Activated CD4-positive, alpha-beta T cell treated with anti-CD3 and anti-CD28 coated beads, Interleukin-2, amount 10 ng/mL, durations not matched to agents 7 days and 5 days (primary cell): ENCODE data around the gene OCRL. TPM values are rescaled to one million over a fixed set of nuclear protein-coding genes. Genes with fewer than 3 reads are reported as not detected.

ENCODE experiments used
- CTCF ChIA-PET: fragments of 350-600 bp; sonication (Branson Sonifier 250); formaldehyde crosslinking; loops from one replicate; lab custom pipeline; 2021; ENCODE audit warnings: antibody characterized with exemption; lab: Charles Lee
- POLR2A ChIA-PET: fragments of 350-600 bp; sonication (Branson Sonifier 250); formaldehyde crosslinking; loops from one replicate; lab custom pipeline; 2021; ENCODE audit warnings: antibody characterized with exemption; lab: Charles Lee
- DNase-seq: peaks from one replicate; pipeline ENCODE4 v3.0.0-alpha.2; 2020
- H3K27ac Mint-ChIP-seq: one replicate; pipeline ENCODE4 v1.8.0; 2021; ENCODE audit warnings: mild to moderate bottlenecking, moderate library complexity, mixed read lengths
- H3K27me3 Mint-ChIP-seq: one replicate; pipeline ENCODE4 v1.8.0; 2021; ENCODE audit warnings: mixed read lengths
- H3K36me3 Mint-ChIP-seq: one replicate; pipeline ENCODE4 v1.8.0; 2021; ENCODE audit warnings: low read depth, mixed read lengths
- H3K4me1 Mint-ChIP-seq: one replicate; pipeline ENCODE4 v1.8.0; 2021; ENCODE audit warnings: mixed read lengths
- H3K4me3 Mint-ChIP-seq: one replicate; pipeline ENCODE4 v1.8.0; 2021; ENCODE audit warnings: mild to moderate bottlenecking, moderate library complexity, mixed read lengths
- H3K9me3 Mint-ChIP-seq: one replicate; pipeline ENCODE4 v1.8.0; 2021; ENCODE audit warnings: mixed read lengths
- total RNA-seq, 2 experiments: library from RNA; stranded (reverse); gene quantifications; one replicate each; pipeline ENCODE4 v1.2.3, GENCODE V29; 2021

The OCRL gene
- total RNA-seq, 2 experiments from 2014 or later, result 1.9 to 2.1 TPM

DNA sequence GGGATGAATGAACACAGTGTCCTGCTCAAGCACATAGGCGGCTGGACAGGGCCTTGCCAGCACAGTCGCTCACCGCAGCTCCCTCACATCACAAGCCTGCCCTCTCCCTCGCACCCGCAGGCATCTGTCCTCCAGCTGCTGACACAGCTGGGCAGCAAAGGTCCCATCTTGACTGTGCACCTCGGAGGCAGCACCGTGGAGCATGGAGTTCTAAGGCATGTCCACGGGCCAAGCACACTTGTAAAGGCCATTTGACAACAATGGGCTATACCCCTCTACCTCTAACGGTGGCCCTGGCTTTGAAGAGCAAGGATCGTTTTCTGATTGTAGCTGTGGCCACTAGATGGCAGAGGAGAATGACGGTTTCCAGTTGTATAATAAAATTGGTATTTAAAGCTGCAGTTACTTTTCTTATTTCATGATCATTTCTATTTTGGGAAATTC, 60.9 kb downstream of the OCRL start:
- Mint-ChIP-seq H3K27me3 (peaks cover 3% of the 10 kb centered on the region), H3K27ac (no peak overlapping the region), H3K4me1 (peaks cover 22% of the 10 kb centered on the region), H3K4me3 (no peak overlapping the region), H3K36me3 (no peaks in the 10 kb centered on the region), H3K9me3 (no peaks in the 10 kb centered on the region)
- CTCF ChIA-PET, result interaction anchor here (0.6 to 1.1 kb wide), 5 partner anchors 11 to 466 kb away, joined by 3 read pairs; no protein-coding TSS in a partner anchor
- POLR2A ChIA-PET, result interaction anchor here (0.7 kb wide), 1 partner anchor 181 kb away, joined by 3 read pairs; no protein-coding TSS in a partner anchor
- peak; percentile 32 for DNase-seq

DNA sequence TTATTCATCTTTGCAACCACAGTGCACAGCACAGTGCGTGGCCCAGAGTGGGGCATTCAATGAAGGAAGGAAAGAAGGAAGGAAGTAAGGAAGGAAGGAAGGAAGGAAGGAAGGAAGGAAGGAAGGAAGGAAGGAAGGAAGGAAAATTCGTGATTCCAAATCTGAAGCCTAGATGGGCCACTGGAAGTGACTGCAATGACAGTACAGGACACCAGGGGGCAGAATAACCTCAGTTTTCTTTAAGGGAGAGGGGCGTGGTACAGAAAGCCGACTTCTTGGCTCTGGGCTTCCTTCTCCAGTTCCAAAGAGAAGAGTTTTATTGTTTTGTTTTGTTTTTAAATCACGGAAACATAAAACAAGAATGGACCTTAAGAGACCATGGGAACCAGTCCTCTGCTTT, 66.9 kb downstream of the OCRL start:
- no peaks in the 10 kb centered on the region for H3K36me3 Mint-ChIP-seq
- peaks cover 27% of the 10 kb centered on the region for H3K4me1 Mint-ChIP-seq
- CTCF ChIA-PET, result interaction anchor here (0.7 kb wide), 1 partner anchor 170 kb away, joined by 3 read pairs; no protein-coding TSS in a partner anchor
- H3K4me3 Mint-ChIP-seq, result no peak overlapping the region
- POLR2A ChIA-PET, result no interaction called here
- H3K9me3 Mint-ChIP-seq, result no peaks in the 10 kb centered on the region
- H3K27me3 Mint-ChIP-seq, result peaks cover 3% of the 10 kb centered on the region
- peak; percentile 56 for DNase-seq
- no peak overlapping the region for H3K27ac Mint-ChIP-seq

DNA sequence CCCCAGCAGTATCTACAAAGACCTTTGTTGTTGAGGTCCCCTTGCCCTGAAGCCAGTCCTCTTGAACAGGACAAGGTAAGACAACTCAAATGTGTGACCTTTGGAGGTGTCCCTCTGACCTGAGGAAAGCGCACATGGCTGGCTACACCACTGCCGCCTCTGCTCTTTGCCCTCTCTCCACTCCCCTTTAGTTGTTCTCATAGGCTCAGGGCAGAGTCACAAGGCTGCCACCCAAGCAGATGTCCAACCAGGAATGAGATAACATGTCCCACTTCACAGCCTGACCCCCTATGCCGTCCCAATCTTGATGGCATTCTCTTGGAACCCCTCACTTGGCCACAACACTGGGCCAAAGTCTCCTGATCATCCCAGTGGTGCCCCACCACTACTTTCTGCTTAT, 68.4 kb downstream of the OCRL start:
- POLR2A ChIA-PET, result no interaction called here
- Mint-ChIP-seq H3K36me3 (no peaks in the 10 kb centered on the region), H3K4me1 (peaks cover 28% of the 10 kb centered on the region), H3K27ac (no peak overlapping the region), H3K9me3 (no peaks in the 10 kb centered on the region), H3K27me3 (no peaks in the 10 kb centered on the region), H3K4me3 (no peak overlapping the region)
- DNase-seq, result no peak
- CTCF ChIA-PET, result interaction anchor here (1.2 to 2.9 kb wide), 3 partner anchors 8 to 452 kb away, joined by 3 to 9 read pairs (median 4); no protein-coding TSS in a partner anchor

DNA sequence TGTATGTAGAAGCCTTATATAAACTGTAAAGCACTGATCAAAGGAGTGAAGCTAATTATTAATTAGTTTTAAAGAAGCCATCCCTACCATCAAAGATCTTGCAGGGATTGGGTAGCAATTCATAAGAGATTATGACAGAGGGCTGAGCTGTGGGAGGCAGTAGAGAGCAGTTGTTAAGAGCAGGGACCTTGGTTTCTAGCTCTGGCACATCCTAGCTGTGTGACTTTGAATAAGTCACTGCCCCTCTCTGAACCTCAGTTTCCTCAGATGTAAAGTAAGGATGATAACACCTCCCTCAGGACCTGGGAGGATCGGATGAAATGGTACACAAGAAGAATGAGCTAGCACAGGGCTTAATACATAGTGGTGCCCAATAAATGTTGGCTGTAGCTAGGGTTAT, 69.3 kb downstream of the OCRL start:
- DNase-seq, result no peak
- Mint-ChIP-seq H3K4me1 (peaks cover 24% of the 10 kb centered on the region), H3K4me3 (no peak overlapping the region), H3K9me3 (no peaks in the 10 kb centered on the region), H3K36me3 (no peaks in the 10 kb centered on the region), H3K27ac (no peak overlapping the region), H3K27me3 (no peaks in the 10 kb centered on the region)
- ChIA-PET CTCF (interaction anchor here (0.6 to 2.9 kb wide), 7 partner anchors 21 to 586 kb away, joined by 3 to 9 read pairs (median 3); no protein-coding TSS in a partner anchor), POLR2A (no interaction called here)

DNA sequence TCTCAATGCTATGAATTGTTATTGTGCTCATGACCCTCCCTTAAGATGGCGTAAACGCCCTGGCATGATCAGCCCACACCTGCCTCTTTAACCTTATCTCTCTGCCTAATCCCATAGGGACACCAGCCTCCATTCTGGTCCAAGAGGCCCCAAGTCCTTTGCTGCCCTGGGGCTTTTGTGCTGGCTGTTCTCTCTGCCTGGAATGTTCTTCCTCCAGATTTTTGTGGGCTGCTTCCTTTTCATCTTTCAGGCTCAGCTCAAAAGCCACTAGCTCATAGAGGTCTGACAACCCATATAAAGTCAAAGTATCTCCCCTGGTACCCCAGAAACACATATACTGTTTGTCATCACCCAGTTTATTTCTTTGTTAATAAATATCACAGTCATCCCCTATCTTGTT, 72.3 kb downstream of the OCRL start:
- POLR2A ChIA-PET, result no interaction called here
- Mint-ChIP-seq H3K4me1 (peaks cover 5% of the 10 kb centered on the region), H3K27ac (no peak overlapping the region), H3K9me3 (no peaks in the 10 kb centered on the region), H3K36me3 (no peaks in the 10 kb centered on the region), H3K4me3 (no peak overlapping the region), H3K27me3 (no peaks in the 10 kb centered on the region)
- DNase-seq, result no peak
- CTCF ChIA-PET, result interaction anchor here (0.6 to 0.8 kb wide), 2 partner anchors 35 to 140 kb away, joined by 3 read pairs; no protein-coding TSS in a partner anchor

DNA sequence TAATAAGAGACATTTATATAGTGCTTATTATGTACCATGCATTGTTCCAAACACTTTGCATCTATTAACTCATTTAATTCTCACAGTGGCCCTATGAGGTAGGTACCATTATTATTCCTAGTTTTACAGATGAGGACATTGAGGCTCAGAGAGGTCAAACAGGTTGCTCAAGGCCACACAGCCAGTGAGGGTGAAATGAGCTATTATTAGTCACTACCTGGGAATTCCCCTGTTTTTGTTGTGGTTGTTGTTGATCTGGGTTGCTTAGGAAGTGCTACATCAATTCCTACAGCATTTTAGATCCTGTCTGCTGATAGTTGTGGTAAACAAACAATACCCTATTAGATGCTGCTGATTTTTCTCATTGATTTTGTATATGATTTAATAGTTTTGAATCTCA, 73.5 kb downstream of the OCRL start:
- CTCF ChIA-PET, result no interaction called here
- no peak for DNase-seq
- H3K27ac Mint-ChIP-seq, result no peak overlapping the region

DNA sequence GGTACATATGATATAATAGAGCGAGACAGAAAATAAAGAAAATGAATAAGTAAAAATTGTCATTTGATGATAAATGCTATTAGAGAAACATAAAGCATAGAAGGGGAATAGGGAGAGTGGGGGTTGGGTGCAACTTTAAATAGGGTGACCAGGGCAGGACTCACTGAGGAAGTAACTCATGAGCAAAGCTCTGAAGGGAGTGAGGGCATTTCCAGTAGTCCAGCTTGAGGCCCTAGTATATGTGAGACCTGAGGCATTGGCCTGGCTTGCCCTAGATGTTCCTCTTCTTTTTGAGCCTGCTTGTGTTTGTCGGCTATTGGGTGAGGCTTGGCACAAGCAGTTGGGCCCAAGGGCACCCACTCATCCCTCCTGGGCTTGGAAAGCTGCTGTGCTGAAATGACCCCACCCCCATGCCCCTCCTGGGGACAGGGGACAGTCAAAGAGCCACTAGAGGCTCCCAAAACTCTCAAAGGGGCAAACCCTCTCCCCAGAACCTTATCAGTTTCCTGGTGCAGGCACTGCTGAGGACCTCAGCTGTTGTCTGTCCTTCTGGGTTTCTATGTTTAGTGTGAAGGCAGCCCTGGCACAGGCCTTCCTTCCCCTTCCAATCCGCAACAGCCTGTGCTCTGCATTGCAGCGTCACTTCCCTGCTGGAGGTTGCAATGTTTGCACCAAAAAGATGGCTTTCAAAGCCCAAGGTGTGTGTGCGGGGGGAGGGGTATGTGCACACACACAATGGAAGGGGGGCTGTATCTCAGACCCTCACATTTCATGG, 74.6 kb downstream of the OCRL start:
- Mint-ChIP-seq H3K27ac (no peak overlapping the region), H3K27me3 (no peaks in the 10 kb centered on the region), H3K4me1 (peaks cover 5% of the 10 kb centered on the region), H3K4me3 (no peak overlapping the region), H3K36me3 (no peaks in the 10 kb centered on the region), H3K9me3 (no peaks in the 10 kb centered on the region)
- no peak for DNase-seq
- ChIA-PET CTCF (interaction anchor here (0.6 to 1.3 kb wide), 4 partner anchors 10 to 304 kb away, joined by 3 read pairs; no protein-coding TSS in a partner anchor), POLR2A (no interaction called here)

More for the DNA sequence above, 73.5 kb downstream of the OCRL start:
- H3K9me3 Mint-ChIP-seq, result no peaks in the 10 kb centered on the region
- H3K4me1 Mint-ChIP-seq, result peaks cover 5% of the 10 kb centered on the region
- POLR2A ChIA-PET, result no interaction called here
- H3K4me3 Mint-ChIP-seq, result no peak overlapping the region
- no peaks in the 10 kb centered on the region for H3K27me3 Mint-ChIP-seq
- H3K36me3 Mint-ChIP-seq, result no peaks in the 10 kb centered on the region

DNA sequence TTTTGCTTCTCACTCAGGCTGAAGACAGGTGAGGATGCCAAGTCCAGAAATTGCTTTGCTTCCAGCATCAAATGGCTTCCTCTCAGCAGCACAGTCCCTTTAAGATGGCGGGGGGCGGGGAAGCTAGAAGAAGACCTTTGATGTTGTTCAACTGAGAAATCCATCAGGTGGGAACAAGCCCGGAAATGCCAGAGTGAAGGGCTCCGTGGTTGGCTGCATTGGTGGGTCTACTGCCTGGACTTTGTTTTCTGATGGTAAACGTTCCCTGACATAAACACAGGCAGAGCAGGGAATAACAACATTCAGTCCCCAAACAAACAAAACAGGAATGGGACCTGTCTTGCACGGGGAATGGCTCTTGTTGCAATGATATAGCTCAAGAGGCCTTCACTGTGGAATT, 77.4 kb downstream of the OCRL start:
- Mint-ChIP-seq H3K27ac (no peak overlapping the region), H3K4me3 (no peak overlapping the region), H3K4me1 (peaks cover 5% of the 10 kb centered on the region), H3K9me3 (no peaks in the 10 kb centered on the region), H3K27me3 (no peaks in the 10 kb centered on the region), H3K36me3 (no peaks in the 10 kb centered on the region)
- DNase-seq, result no peak
- POLR2A ChIA-PET, result no interaction called here
- CTCF ChIA-PET, result interaction anchor here (0.6 kb wide), 1 partner anchor 158 kb away, joined by 4 read pairs; no protein-coding TSS in a partner anchor

DNA sequence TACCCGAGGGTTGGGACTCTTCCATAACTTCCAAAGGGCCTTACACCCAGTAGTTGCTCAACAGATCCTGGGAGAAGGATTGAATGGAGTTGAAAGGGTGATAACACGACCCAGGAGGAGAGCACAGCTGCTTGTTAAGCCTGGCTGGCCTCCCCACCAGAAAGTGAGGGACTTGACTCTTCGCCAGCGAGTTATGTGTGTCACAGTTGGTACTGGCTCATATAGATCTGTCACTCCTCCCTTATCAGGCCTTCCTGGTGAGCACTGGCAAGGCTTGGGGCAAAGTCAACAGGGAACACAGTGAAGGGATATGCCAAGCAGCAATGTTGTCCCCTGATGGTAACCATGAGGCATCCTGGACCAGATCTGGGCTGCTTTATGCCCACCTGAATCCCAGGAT, 78.9 kb downstream of the OCRL start:
- H3K9me3 Mint-ChIP-seq, result no peaks in the 10 kb centered on the region
- H3K27ac Mint-ChIP-seq, result no peak overlapping the region
- ChIA-PET CTCF (no interaction called here), POLR2A (no interaction called here)
- H3K4me1 Mint-ChIP-seq, result no peaks in the 10 kb centered on the region
- no peak overlapping the region for H3K4me3 Mint-ChIP-seq
- H3K27me3 Mint-ChIP-seq, result no peaks in the 10 kb centered on the region
- no peaks in the 10 kb centered on the region for H3K36me3 Mint-ChIP-seq
- no peak for DNase-seq

DNA sequence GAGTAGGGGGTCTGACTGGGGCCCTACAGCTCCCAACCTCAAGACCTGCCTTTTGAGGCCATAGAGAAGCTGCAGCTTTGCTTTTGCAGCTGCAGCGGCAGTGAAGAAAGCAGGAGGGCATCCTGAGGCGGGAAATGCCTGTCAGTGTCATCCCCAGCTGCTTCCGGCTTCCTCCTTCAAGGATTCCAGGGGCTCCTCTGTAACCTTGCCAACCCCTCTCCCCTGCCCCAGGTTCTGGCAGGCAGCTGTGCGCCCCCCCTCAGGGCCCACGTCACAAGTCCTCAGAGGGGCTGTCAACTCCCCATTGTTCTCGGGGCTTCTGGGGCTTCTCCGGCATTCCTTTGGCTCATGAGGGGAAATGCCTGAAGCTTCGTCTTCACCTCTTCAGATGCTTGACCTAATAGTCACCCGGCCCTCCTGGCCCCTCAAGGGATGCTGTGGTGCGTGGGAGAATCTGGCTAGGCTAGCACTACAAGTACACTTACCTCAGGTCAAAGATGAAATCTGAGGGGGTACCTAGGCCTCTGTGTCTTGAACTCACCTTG, 82.8 kb downstream of the OCRL start:
- POLR2A ChIA-PET, result no interaction called here
- no peak overlapping the region for H3K27ac Mint-ChIP-seq
- no peak for DNase-seq
- no peaks in the 10 kb centered on the region for H3K36me3 Mint-ChIP-seq
- no peaks in the 10 kb centered on the region for H3K9me3 Mint-ChIP-seq
- H3K4me3 Mint-ChIP-seq, result no peak overlapping the region
- H3K4me1 Mint-ChIP-seq, result no peaks in the 10 kb centered on the region
- peaks cover 10% of the 10 kb centered on the region for H3K27me3 Mint-ChIP-seq
- CTCF ChIA-PET, result interaction anchor here (0.7 kb wide), 2 partner anchors 32 to 54 kb away, joined by 3 read pairs; partner anchors contain the start of gene APLN

DNA sequence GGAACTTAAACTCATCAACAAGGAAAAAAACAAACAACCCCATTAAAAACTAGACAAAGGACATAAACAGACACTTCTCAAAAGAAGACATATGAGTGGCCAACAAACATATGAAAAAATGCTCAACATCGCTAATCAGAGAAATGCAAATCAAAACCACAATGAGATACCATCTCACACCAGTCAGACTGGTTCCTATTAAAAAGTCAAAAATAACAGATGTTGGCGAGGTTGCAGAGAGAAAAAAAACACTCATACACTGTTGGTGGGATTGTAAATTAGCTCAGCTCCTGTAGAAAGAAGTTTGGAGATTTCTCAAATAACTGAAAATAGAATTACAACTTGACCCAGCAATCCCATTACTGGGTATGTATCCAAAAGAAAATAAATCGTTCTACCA, 86.0 kb downstream of the OCRL start:
- DNase-seq, result no peak
- no peak overlapping the region for H3K4me3 Mint-ChIP-seq
- H3K27ac Mint-ChIP-seq, result no peak overlapping the region
- no peaks in the 10 kb centered on the region for H3K4me1 Mint-ChIP-seq
- no peaks in the 10 kb centered on the region for H3K36me3 Mint-ChIP-seq
- ChIA-PET POLR2A (no interaction called here), CTCF (no interaction called here)
- no peaks in the 10 kb centered on the region for H3K9me3 Mint-ChIP-seq
- H3K27me3 Mint-ChIP-seq, result peaks cover 10% of the 10 kb centered on the region

DNA sequence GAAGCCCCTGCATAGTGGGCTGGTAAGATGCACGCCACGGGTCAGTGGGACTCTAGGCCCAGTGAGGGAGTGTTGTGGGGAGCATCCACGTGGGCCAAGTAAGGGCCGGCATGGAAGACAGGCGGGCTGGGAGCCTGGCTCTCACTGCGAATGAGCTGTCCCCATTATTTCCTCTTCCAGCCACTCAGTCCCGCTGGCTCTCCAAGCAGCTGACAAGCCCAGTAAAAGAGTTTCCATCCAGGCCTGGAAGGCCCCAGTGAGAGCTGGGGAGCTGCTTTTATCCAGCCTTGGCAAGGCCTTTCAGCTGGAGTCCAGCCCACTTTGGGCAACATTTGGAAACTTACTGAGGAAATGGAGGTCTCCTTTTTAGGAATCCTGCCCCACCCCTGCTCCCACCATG, 89.8 kb downstream of the OCRL start:
- Mint-ChIP-seq H3K4me3 (no peak overlapping the region), H3K27ac (no peak overlapping the region), H3K9me3 (no peaks in the 10 kb centered on the region), H3K4me1 (no peaks in the 10 kb centered on the region), H3K27me3 (peaks cover 10% of the 10 kb centered on the region), H3K36me3 (no peaks in the 10 kb centered on the region)
- CTCF ChIA-PET, result interaction anchor here (1.3 to 2.3 kb wide), 2 partner anchors 11 to 20 kb away, joined by 4 to 12 read pairs; no protein-coding TSS in a partner anchor
- DNase-seq, result no peak
- POLR2A ChIA-PET, result no interaction called here

DNA sequence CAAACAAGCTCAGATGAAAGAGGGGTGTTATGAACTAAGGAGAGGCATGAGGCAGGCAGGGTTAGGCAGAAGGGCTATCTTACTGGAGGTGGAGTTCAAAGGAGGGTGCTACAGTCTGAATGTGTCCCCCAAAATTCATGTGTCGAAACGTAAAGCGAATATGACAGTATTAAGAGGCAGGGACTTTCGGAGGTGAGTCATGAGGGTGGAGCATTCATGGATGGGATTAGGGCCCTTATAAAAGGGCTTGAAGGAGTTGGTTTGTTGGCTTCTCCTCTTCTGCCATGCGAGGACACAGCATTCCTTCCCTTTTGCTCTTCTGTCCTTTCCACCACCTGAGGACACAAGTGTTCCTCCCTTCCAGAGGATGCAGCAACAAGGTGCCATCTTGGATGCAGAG, 91.8 kb downstream of the OCRL start:
- Mint-ChIP-seq H3K4me3 (no peak overlapping the region), H3K27ac (no peak overlapping the region), H3K27me3 (no peaks in the 10 kb centered on the region), H3K36me3 (no peaks in the 10 kb centered on the region), H3K4me1 (no peaks in the 10 kb centered on the region), H3K9me3 (no peaks in the 10 kb centered on the region)
- no peak for DNase-seq
- POLR2A ChIA-PET, result no interaction called here
- CTCF ChIA-PET, result interaction anchor here (0.6 to 2.3 kb wide), 4 partner anchors 8 to 623 kb away, joined by 3 to 12 read pairs (median 4); no protein-coding TSS in a partner anchor
